CD4-positive, CD25-positive, alpha-beta regulatory T cell (primary cell): ENCODE data around the gene MYH14. TPM values are rescaled to one million over a fixed set of nuclear protein-coding genes. Genes with fewer than 3 reads are reported as not detected.

ENCODE experiments used
- ATAC-seq, 2 donors: fragments of 150-1000 bp; cut with Tn5 transposase; one replicate each; pipeline ENCODE4 v1.10.0; 2021; ENCODE audit warnings: low read depth in 2 of 2, moderate number of reproducible peaks in 2 of 2, moderate library complexity in 1 of 2
- DNase-seq, 3 donors: peaks; one replicate each; pipeline versions ENCODE4 v3.0.0 to v3.0.0-alpha.2; 2012 to 2022; ENCODE audit warnings: mixed read lengths in 1 of 3
- H3K27ac ChIP-seq: one replicate; pipeline ENCODE4 v1.7.0; 2013; ENCODE audit warnings: mild to moderate bottlenecking, low read length; ENCODE audit not compliant: insufficient read depth, poor library complexity, severe bottlenecking
- H3K27me3 ChIP-seq: one replicate; pipeline ENCODE4 v1.7.0; 2013; ENCODE audit warnings: low read length; ENCODE audit not compliant: control insufficient read depth, insufficient read depth
- H3K36me3 ChIP-seq: one replicate; pipeline ENCODE4 v1.7.0; 2013; ENCODE audit warnings: mild to moderate bottlenecking, low read length, moderate library complexity; ENCODE audit not compliant: control insufficient read depth, insufficient read depth
- H3K4me1 ChIP-seq: 2 replicates; pipeline ENCODE4 v1.7.0; 2013; ENCODE audit warnings: mild to moderate bottlenecking, low read length; ENCODE audit not compliant: insufficient read depth, control insufficient read depth, poor library complexity, severe bottlenecking
- H3K4me3 ChIP-seq: one replicate; pipeline ENCODE4 v1.7.0; 2013; ENCODE audit warnings: low read depth, mild to moderate bottlenecking, low read length, moderate library complexity
- H3K9me3 ChIP-seq, 2 experiments: 1 replicate in 1 of 2; 2 replicates in 1 of 2; pipeline ENCODE4 v1.7.0; 2013; ENCODE audit warnings: low read length in 2 of 2, mild to moderate bottlenecking in 1 of 2, moderate library complexity in 1 of 2; ENCODE audit not compliant: control insufficient read depth in 2 of 2
- H3K27ac Mint-ChIP-seq, 3 donors: one replicate each; pipeline ENCODE4 v1.8.0; 2020 to 2022; ENCODE audit warnings: mild to moderate bottlenecking in 3 of 3, mixed read lengths in 3 of 3, moderate library complexity in 2 of 3
- H3K27me3 Mint-ChIP-seq: one replicate; pipeline ENCODE4 v1.8.0; 2022; ENCODE audit warnings: mild to moderate bottlenecking, mixed read lengths
- H3K36me3 Mint-ChIP-seq: one replicate; pipeline ENCODE4 v1.8.0; 2020; ENCODE audit warnings: mixed read lengths
- H3K4me1 Mint-ChIP-seq, 4 donors: one replicate each; pipeline ENCODE4 v1.8.0; 2020 to 2022; ENCODE audit warnings: mixed read lengths in 4 of 4, mild to moderate bottlenecking in 1 of 4
- H3K4me3 Mint-ChIP-seq, 4 donors: one replicate each; pipeline ENCODE4 v1.8.0; 2020 to 2022; ENCODE audit warnings: mild to moderate bottlenecking in 4 of 4, mixed read lengths in 4 of 4, moderate library complexity in 3 of 4
- H3K9me3 Mint-ChIP-seq, 7 donors: one replicate each; pipeline ENCODE4 v1.8.0; 2020 to 2022; ENCODE audit warnings: mixed read lengths in 7 of 7, mild to moderate bottlenecking in 3 of 7, moderate library complexity in 2 of 7
- polyA plus RNA-seq, 4 donors: library from polyadenylated mRNA; unstranded; fragments of 300-500 nt; fragmentation: Illumina TruSeq; gene quantifications; one replicate each; pipeline ENCODE4 v1.2.3, GENCODE V29; 2021
- total RNA-seq: library from RNA; stranded (reverse); gene quantifications from one replicate; pipeline ENCODE4 v1.2.3, GENCODE V29; 2022

Gene MYH14
- total and polyA plus RNA-seq, 5 donors from 2014 or later: not detected

DNA sequence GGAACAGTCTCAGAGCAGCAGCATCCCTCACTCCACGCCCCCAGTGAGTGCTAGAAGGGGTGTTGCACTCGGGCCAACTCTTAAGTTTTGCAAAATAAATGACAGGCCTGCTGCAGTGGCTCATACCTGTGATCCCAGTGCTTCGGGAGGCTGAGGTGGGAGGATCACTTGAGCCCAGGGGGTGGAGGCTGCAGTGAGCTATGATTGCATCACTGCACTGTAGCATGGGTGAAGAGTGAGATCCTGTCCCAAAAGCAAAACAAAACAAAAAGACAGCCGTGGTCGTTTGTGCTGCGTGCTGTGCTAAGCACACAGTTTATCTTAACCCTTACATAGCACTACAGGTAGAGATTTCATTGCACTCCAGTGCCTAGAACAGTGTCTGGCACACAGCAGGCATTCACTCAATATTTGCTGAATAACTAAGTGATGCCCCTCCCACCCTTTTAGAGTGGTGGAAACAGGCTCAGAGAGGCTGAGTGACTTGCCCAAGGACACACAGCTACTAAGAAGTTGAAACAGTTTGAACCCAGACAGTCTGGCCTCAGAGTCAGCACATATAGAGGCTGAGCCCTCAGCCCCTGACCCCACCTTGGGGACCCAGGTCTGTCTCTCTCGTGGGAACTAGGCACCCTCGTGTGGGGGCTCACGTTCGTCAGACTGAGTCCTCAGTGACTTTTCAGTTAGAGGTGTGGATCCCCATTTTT, 107.5 kb downstream of the MYH14 start:
- no peak for DNase-seq
- peaks cover 66% of the 10 kb centered on the region for H3K27me3 Mint-ChIP-seq
- H3K4me3 Mint-ChIP-seq: no peak overlapping the region
- no peaks in the 10 kb centered on the region for H3K36me3 Mint-ChIP-seq
- H3K36me3 ChIP-seq: no peaks in the 10 kb centered on the region
- H3K27me3 ChIP-seq: peaks cover 16% of the 10 kb centered on the region
- H3K4me1 Mint-ChIP-seq: peaks cover 0 to 21% (median 2%) of the 10 kb centered on the region in 4 donors
- H3K9me3 ChIP-seq: no peaks in the 10 kb centered on the region
- peaks cover 0 to 4% (median 0%) of the 10 kb centered on the region in 7 donors for H3K9me3 Mint-ChIP-seq
- H3K27ac ChIP-seq: no peak overlapping the region
- peaks cover 3% of the 10 kb centered on the region for H3K4me1 ChIP-seq
- no peak for ATAC-seq
- no peak overlapping the region for H3K4me3 ChIP-seq
- H3K27ac Mint-ChIP-seq: no peak overlapping the region

DNA sequence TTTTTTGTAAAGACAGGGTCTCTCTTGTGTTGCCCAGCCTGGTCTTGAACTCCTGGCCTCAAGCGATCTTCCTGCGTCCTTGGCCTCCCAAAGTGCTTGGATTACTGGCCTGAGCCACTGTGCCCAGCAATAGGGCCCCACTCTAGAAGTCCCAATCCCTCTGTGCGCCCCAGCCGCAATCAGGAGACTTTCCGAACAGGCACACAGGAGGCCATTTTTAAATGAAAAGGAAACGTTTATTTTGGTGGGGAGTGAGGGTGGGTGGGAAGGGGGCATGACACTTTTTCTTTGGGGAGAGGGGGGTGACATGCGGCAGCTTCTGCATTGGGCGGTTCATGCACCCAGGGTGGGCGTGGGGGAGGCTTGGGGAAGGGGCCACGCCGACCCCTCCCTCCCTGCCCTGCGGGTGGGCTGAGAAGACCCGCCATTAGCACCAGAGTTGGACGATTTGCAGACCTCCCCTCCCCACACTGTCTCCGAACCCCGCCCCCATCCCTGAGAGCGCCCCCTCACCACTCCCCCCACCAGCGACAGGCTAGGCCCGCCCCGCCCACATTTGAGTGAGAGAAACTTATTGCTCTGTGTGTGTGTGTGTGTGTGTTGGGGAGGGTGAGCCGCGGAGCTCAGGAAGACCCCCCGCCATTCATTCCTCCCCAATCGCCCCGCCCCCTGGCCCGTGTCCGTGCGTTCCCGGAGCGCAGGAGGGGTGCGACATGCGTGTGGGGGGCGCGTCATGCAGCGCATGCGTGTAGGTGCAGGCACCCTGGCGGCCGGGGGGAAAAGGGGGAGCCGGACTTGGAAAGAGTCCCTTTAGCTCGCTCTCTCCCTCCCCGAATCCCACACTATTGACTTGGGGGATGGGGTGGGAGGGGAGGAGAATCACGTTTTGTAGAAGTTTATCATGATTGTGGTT, 108.6 kb downstream of the MYH14 start:
- H3K9me3 Mint-ChIP-seq: peaks cover 0 to 4% (median 0%) of the 10 kb centered on the region in 7 donors
- Histone ChIP-seq H3K4me1 (peaks cover 3% of the 10 kb centered on the region), H3K36me3 (no peaks in the 10 kb centered on the region), H3K9me3 (no peaks in the 10 kb centered on the region), H3K27ac (no peak overlapping the region), H3K27me3 (peaks cover 16% of the 10 kb centered on the region), H3K4me3 (no peak overlapping the region)
- no peaks in the 10 kb centered on the region for H3K36me3 Mint-ChIP-seq
- ATAC-seq (no peak), DNase-seq (no peak)
- H3K27me3 Mint-ChIP-seq: peaks cover 67% of the 10 kb centered on the region
- no peak overlapping the region for H3K27ac Mint-ChIP-seq
- H3K4me3 Mint-ChIP-seq: no peak overlapping the region
- H3K4me1 Mint-ChIP-seq: peaks cover 0 to 23% (median 2%) of the 10 kb centered on the region in 4 donors

DNA sequence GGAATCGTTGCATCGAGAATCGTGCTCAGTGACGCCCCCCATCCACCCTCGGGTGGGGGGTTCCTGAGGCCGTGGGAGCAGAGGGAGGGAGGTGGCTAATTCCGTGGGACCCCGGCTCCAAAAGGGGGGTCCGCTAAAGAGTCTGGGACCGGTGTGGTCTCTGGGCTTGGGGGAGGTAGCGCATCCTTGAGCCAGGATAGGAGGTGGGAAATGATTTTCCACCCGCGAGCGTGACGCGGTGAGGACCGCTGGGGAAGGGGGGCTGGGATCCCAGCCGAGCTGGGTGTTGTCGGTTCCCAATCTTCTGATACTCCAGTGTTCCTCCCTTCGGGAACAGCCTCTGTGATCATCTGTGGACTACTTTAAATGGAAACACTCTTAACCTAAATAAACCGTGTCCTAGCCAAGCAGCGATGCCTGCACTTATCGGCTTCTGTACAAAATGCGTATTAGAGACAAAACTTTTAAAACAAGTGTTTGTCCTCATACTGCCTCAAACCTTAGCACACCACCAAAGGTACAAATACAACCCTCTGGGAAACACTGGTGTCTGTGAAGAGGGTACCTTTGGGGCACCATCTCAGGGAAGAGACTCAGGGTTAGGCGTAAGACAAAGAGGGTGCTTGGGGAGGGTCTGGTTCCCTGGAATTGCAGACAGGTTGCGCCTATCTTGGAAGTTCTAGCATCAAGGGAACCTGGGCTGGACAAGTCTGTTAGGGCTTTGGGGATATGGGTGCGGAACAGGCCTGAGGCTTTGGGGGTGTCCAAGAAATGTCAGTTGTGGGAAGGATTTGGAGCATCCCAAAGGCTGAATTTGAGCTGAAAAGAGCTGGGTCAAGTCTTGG, 109.8 kb downstream of the MYH14 start:
- Mint-ChIP-seq H3K4me1 (peaks cover 0 to 26% (median 2%) of the 10 kb centered on the region in 4 donors), H3K36me3 (no peaks in the 10 kb centered on the region), H3K4me3 (peak overlapping the region in 1 of 4 donors; percentile 31), H3K27me3 (peaks cover 68% of the 10 kb centered on the region), H3K9me3 (peaks cover 0 to 4% (median 0%) of the 10 kb centered on the region in 7 donors), H3K27ac (no peak overlapping the region)
- no peak for DNase-seq
- peaks cover 16% of the 10 kb centered on the region for H3K27me3 ChIP-seq
- no peaks in the 10 kb centered on the region for H3K36me3 ChIP-seq
- no peaks in the 10 kb centered on the region for H3K9me3 ChIP-seq
- no peak overlapping the region for H3K27ac ChIP-seq
- peaks cover 3% of the 10 kb centered on the region for H3K4me1 ChIP-seq
- ATAC-seq: no peak
- H3K4me3 ChIP-seq: no peak overlapping the region

DNA sequence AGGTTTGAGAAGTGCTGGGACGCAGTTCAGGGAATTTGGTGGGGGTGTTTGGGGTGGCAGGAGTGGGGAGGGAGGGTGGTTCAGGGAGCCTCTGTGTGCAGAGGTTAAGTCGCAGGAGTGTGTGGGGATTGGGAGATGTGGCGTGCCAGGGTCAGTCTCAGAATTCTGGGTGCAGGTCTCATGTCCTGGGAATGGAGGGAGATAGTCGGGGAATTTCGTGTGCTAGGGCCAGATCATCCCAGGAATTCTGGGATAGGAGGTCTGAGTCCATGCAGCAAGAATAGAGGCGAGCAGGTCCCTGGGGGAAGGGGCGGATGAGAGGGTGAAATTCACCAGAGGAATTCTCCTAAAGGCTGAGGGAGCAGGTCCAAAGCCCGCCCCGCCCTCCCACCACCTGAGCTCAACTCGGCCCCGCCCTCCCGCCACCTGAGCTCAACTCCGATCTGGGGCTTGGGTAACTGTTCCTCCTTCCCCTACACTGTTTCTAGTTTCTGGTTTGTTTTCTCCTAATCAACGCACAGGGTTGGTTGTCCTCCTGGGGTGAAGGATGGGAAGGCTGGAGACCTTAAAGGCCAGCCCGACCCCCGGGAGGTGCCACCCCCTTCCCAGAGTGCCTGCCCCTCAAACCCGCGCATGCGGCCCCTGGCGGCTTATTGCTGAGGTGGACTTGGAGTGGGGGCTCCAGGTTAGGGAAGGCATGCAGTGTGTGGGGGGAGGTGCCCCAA, 110.6 kb downstream of the MYH14 start:
- ATAC-seq: no peak

DNA sequence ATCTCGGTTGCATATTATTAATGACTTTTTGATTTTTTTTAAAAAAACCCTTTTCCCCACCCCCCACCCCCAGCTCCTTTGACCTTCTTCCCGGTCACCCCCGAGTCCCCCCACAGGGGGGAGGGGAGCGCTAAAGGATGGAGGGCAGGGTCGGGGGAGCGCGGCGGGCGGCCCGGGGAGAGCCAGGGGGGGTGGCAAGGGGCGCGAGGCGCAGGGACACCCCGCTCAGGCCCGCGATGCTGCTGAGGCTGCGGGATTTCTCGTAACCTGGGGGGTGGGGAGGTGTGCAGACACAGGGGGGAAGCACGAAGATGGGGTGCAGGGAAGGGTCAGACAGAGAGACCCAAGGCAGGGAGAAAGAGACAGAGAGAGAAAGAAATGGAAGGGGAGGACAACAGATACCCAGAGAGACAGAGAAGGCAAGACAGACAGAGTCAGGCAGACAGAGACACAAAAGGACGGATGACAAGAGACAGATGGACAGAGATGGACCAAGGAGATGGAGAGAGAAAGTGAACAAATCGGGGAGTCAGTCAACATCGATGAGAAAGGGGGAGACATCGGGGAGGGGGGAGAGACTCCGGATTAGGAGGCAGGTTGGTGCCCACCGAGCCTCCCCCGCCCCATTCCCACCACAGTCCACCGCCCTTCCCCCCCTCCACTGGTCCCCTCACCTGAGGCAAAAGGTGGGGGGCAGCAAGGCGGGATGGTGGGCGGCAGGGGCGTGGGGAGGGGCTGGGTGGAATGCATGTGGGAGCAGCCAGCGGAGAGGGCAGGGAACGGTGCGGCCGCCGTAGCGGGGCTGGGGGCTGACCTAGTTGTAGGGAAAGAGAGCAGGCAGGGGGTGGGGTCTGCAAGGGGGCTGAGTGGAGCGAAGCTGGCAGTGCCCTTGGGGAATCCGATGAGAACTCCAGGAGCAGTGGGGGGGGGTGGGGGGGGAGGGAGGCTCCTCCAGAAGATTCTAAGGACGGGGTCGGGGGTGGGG, 111.6 kb downstream of the MYH14 start:
- Mint-ChIP-seq H3K4me3 (peak overlapping the region in 3 of 4 donors; percentile 51 to 74 (median 61)), H3K9me3 (peaks cover 0 to 4% (median 0%) of the 10 kb centered on the region in 7 donors), H3K36me3 (no peaks in the 10 kb centered on the region), H3K4me1 (peaks cover 0 to 26% (median 2%) of the 10 kb centered on the region in 4 donors), H3K27ac (no peak overlapping the region), H3K27me3 (peaks cover 70% of the 10 kb centered on the region)
- DNase-seq (no peak), ATAC-seq (no peak)
- no peaks in the 10 kb centered on the region for H3K36me3 ChIP-seq
- no peak overlapping the region for H3K27ac ChIP-seq
- H3K4me3 ChIP-seq: no peak overlapping the region
- H3K4me1 ChIP-seq: peaks cover 3% of the 10 kb centered on the region
- H3K9me3 ChIP-seq: no peaks in the 10 kb centered on the region
- H3K27me3 ChIP-seq: peaks cover 16% of the 10 kb centered on the region

More for the DNA sequence above, 110.6 kb downstream of the MYH14 start:
- Mint-ChIP-seq H3K36me3 (no peaks in the 10 kb centered on the region), H3K27me3 (peaks cover 70% of the 10 kb centered on the region), H3K4me3 (peak overlapping the region in 2 of 4 donors; percentile 22 to 31), H3K4me1 (peaks cover 0 to 26% (median 2%) of the 10 kb centered on the region in 4 donors), H3K27ac (no peak overlapping the region), H3K9me3 (peaks cover 0 to 4% (median 0%) of the 10 kb centered on the region in 7 donors)
- Histone ChIP-seq H3K9me3 (no peaks in the 10 kb centered on the region), H3K36me3 (no peaks in the 10 kb centered on the region), H3K4me1 (peaks cover 3% of the 10 kb centered on the region), H3K27me3 (peaks cover 16% of the 10 kb centered on the region), H3K4me3 (no peak overlapping the region), H3K27ac (no peak overlapping the region)
- DNase-seq: no peak

DNA sequence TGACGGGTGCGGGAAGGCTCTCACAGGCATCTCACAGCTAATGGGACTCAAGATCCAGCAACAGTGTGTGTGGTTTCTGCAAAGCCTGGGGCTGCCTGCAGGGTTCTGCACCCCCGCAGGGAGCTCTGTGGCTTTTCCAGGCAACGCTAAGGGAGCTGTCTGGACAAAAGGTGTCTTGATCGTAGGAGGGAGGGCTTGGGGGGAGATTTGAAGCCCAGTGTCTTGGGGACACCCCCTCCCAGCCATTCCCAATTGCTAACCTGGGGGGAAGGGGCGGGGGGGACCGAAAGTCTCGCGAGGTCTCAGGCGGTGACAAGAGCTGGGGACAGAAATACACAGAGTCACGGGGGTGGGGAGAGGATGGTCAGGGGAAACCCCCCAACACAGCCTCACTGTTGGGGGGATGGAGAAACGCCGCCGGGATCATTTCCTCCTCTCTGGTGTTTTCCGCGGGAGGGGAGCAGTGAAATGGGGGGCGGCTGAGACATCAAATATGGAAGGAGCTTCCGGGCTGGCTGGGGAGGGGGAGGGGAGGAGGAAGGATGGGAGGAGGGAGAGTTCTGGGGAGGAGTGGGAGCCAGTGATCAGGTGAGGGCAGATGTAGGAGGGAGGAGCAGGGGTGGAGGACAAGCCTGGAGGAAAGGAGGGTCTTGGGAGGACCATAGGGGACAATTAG, 112.5 kb downstream of the MYH14 start:
- Mint-ChIP-seq H3K27ac (no peak overlapping the region), H3K36me3 (no peaks in the 10 kb centered on the region), H3K4me1 (peaks cover 0 to 26% (median 2%) of the 10 kb centered on the region in 4 donors), H3K27me3 (peaks cover 63% of the 10 kb centered on the region), H3K4me3 (peak overlapping the region in 2 of 4 donors; percentile 36 to 77), H3K9me3 (peaks cover 0 to 4% (median 0%) of the 10 kb centered on the region in 7 donors)
- peaks cover 14% of the 10 kb centered on the region for H3K27me3 ChIP-seq
- H3K36me3 ChIP-seq: no peaks in the 10 kb centered on the region
- peak in 1 of 2 donors; percentile 44 for ATAC-seq
- DNase-seq: no peak
- H3K27ac ChIP-seq: no peak overlapping the region
- no peak overlapping the region for H3K4me3 ChIP-seq
- H3K4me1 ChIP-seq: peaks cover 3% of the 10 kb centered on the region
- no peaks in the 10 kb centered on the region for H3K9me3 ChIP-seq
